Endothelial cell of umbilical vein (primary cell): ENCODE measurements around the gene CMTR1. TPM values are rescaled to one million over a fixed set of nuclear protein-coding genes. Genes with fewer than 3 reads are reported as not detected.

Experiments used
- BruUV-seq: library from RNA; stranded (reverse); fragments of 400-500 nt; replicated peaks from 2 replicates; lab custom pipeline; 2021; lab: Mats Ljungman, UMichigan
- CTCF ChIA-PET: fragments of 300-600, 350-600 bp; sonication (Branson Sonifier 250); formaldehyde crosslinking; loops from one replicate; lab custom pipeline; 2021; ENCODE audit warnings: antibody characterized with exemption, inconsistent platforms; lab: Charles Lee
- POLR2A ChIA-PET: fragments of 300-600, 350-600 bp; sonication (Branson Sonifier 250); formaldehyde crosslinking; loops from one replicate; lab custom pipeline; 2021; ENCODE audit warnings: antibody characterized with exemption, inconsistent platforms; lab: Charles Lee
- DNase-seq: peaks from one replicate; pipeline ENCODE4 v3.0.0-alpha.2; 2011; ENCODE audit warnings: low read depth, low spot score
- FAIRE-seq: peaks from 2 replicates; lab custom pipeline; 2011; peaks lifted over from hg19 to GRCh38; lab: Jason Lieb, UNC
- H2AFZ ChIP-seq: 2 replicates; pipeline ENCODE4 v1.6.0; 2012; ENCODE audit warnings: low read depth, low read length, control low read depth, inconsistent platforms
- H3K27ac ChIP-seq: 2 replicates; pipeline ENCODE4 v1.5.1; 2011; ENCODE audit warnings: low read depth, mild to moderate bottlenecking, control low read depth, low read length, moderate library complexity; ENCODE audit not compliant: insufficient read depth
- H3K27me3 ChIP-seq, 2 experiments: 2 replicates each; pipeline versions ENCODE4 v1.6.0 to v1.6.1; 2011; ENCODE audit warnings: low read length in 2 of 2, mixed read lengths in 1 of 2; ENCODE audit not compliant: control insufficient read depth in 2 of 2, insufficient read depth in 2 of 2
- H3K36me3 ChIP-seq, 2 experiments: 2 replicates in 1 of 2; 3 replicates in 1 of 2; pipeline ENCODE4 v1.5.1; 2011; ENCODE audit warnings: low read length in 2 of 2, mild to moderate bottlenecking in 1 of 2, moderate library complexity in 1 of 2; ENCODE audit not compliant: control insufficient read depth in 2 of 2, insufficient read depth in 2 of 2; ENCODE audit errors: extremely low read depth in 1 of 2
- H3K4me1 ChIP-seq: 3 replicates; pipeline ENCODE4 v1.5.1; 2011; ENCODE audit warnings: mild to moderate bottlenecking, low read length; ENCODE audit not compliant: control insufficient read depth, insufficient read depth; ENCODE audit errors: extremely low read depth
- H3K4me2 ChIP-seq: 2 replicates; pipeline ENCODE4 v1.6.1; 2011; ENCODE audit warnings: low read length, control low read depth, mixed read lengths; ENCODE audit not compliant: insufficient read depth
- H3K4me3 ChIP-seq, 3 experiments: fragments of 200-600 bp in 1 of 3; sonication (generic), shearing (Covaris generic) in 1 of 3; replicated peaks in 1 of 3; 2 replicates each; pipeline ENCODE4 v1.5.1; 2011 to 2016; ENCODE audit warnings: control low read depth in 3 of 3, low read length in 3 of 3, mild to moderate bottlenecking in 2 of 3, inconsistent platforms in 1 of 3, low read depth in 1 of 3, moderate library complexity in 1 of 3; ENCODE audit not compliant: insufficient read depth in 1 of 3
- H3K79me2 ChIP-seq: 2 replicates; pipeline ENCODE4 v1.6.0; 2012; ENCODE audit warnings: low read length, inconsistent platforms; ENCODE audit not compliant: control insufficient read depth, insufficient read depth
- H3K9ac ChIP-seq: replicated peaks from 2 replicates; pipeline ENCODE3; 2011; ENCODE audit warnings: low read length, control low read depth; ENCODE audit not compliant: insufficient read depth; ENCODE audit errors: extremely low read depth
- H3K9me1 ChIP-seq: replicated peaks from 3 replicates; pipeline ENCODE4 v1.6.0; 2011; ENCODE audit warnings: mild to moderate bottlenecking, low read length; ENCODE audit not compliant: control insufficient read depth, insufficient read depth; ENCODE audit errors: extremely low read depth
- H3K9me3 ChIP-seq: replicated peaks from 2 replicates; pipeline ENCODE4 v1.5.1; 2012; ENCODE audit warnings: low read length, inconsistent platforms; ENCODE audit not compliant: control insufficient read depth, insufficient read depth
- H4K20me1 ChIP-seq: replicated peaks from 2 replicates; pipeline ENCODE3; 2011; ENCODE audit warnings: mild to moderate bottlenecking, low read length; ENCODE audit not compliant: control insufficient read depth, insufficient read depth; ENCODE audit errors: extremely low read depth
- EZH2 ChIP-seq: IDR thresholded peaks from 2 replicates; pipeline ENCODE4 v1.6.1; 2012; ENCODE audit warnings: borderline replicate concordance, low read depth, mild to moderate bottlenecking, moderate library complexity, low read length, inconsistent platforms; ENCODE audit not compliant: severe bottlenecking
- FOS ChIP-seq: IDR thresholded peaks from 2 replicates; pipeline ENCODE4 v1.6.1; 2011; ENCODE audit warnings: mild to moderate bottlenecking, low read length, moderate library complexity, borderline replicate concordance; ENCODE audit not compliant: insufficient read depth
- GATA2 ChIP-seq: IDR thresholded peaks from 2 replicates; pipeline ENCODE4 v1.7.0; 2011; ENCODE audit warnings: low read depth, mild to moderate bottlenecking, moderate library complexity, mixed read lengths, low read length; ENCODE audit not compliant: insufficient read length, insufficient read depth
- JUN ChIP-seq: IDR thresholded peaks from 2 replicates; pipeline ENCODE4 v1.6.1; 2011; ENCODE audit warnings: borderline replicate concordance, low read depth; ENCODE audit not compliant: insufficient read length, insufficient read depth
- MYC ChIP-seq: IDR thresholded peaks from one replicate; pipeline ENCODE4 v1.6.1; 2011; ENCODE audit warnings: mild to moderate bottlenecking, low read depth, low read length
- POLR2A ChIP-seq: IDR thresholded peaks from 2 replicates; pipeline ENCODE4 v1.6.1; 2012; ENCODE audit warnings: low read depth, mild to moderate bottlenecking, control low read depth, low read length
- POLR2AphosphoS5 ChIP-seq: IDR thresholded peaks from 2 replicates; pipeline ENCODE4 v1.6.1; 2012; ENCODE audit warnings: low read depth, mild to moderate bottlenecking, control low read depth, low read length, moderate library complexity; ENCODE audit not compliant: insufficient read depth
- dilution Hi-C: fragments of 300-500 bp; cut with MboI; formaldehyde crosslinking; loops from one replicate; pipeline ENCODE4 v1.15.0; 2019; ENCODE audit warnings: low sequenced_read_pairs; ENCODE audit not compliant: extremely low pct_ligation_motif_present
- intact Hi-C: fragments of 100-400 bp; cut with micrococcal nuclease; formaldehyde crosslinking; loops from one replicate; pipeline ENCODE4 v1.10.0; 2022
- polyA plus RNA-seq, 4 experiments: library from polyadenylated mRNA; depleted of rRNA in 3 of 4; stranded (reverse) in 3 of 4; unstranded in 1 of 4; fragments of >200 nt; gene quantifications; 2 replicates each; pipeline versions ENCODE4 v1.2.1 to v1.2.3, GENCODE V29; 2011 to 2012; ENCODE audit warnings: missing spikeins in 1 of 4
- total RNA-seq: library from RNA; stranded (reverse); gene quantifications from 2 replicates; pipeline ENCODE4 v1.2.3, GENCODE V29; 2021
- TF ChIP-seq, protein P1 (sequence below), 2 donors: IDR thresholded peaks; 1 replicate in 1 of 2; 2 replicates in 1 of 2; pipeline ENCODE4 v1.5.1; 2011; ENCODE audit warnings: low read length in 2 of 2, mild to moderate bottlenecking in 2 of 2, moderate library complexity in 2 of 2, control low read depth in 1 of 2, inconsistent platforms in 1 of 2, low read depth in 1 of 2; ENCODE audit not compliant: insufficient read depth in 1 of 2; ENCODE audit errors: extremely low read depth in 1 of 2
- TF ChIP-seq, protein P2 (sequence below): IDR thresholded peaks from 2 replicates; pipeline ENCODE4 v1.6.1; 2011; ENCODE audit not compliant: insufficient read depth, insufficient read length

Gene CMTR1
- total and polyA plus RNA-seq, 2 donors (not counting 3 experiments of a cell fraction or from before 2014, with no cell fraction given): 19.5 to 38.0 TPM

- Histone ChIP-seq H3K4me1 (no peaks in the 10 kb centered on the region), H3K79me2 (no peaks in the 10 kb centered on the region), H2AFZ (no peak overlapping the region), H3K27ac (no peak overlapping the region), H3K27me3 (no peaks in the 10 kb centered on the region), H3K9me3 (no peaks in the 10 kb centered on the region), H3K9ac (no peak overlapping the region), H3K4me3 (no peak overlapping the region), H3K4me2 (no peak overlapping the region), H3K36me3 (peaks cover 5 to 26% of the 10 kb centered on the region in 2 experiments), H3K9me1 (no peaks in the 10 kb centered on the region), H4K20me1 (no peaks in the 10 kb centered on the region)
- DNase-seq: no peak
- TF ChIP-seq JUN (no peak), FOS (no peak)
- dilution Hi-C loops (no loop called here), intact Hi-C loops (no loop called here)
- ChIA-PET CTCF (interaction anchor here (1.2 kb wide), 1 partner anchor 8 kb away, joined by 3 read pairs; no protein-coding TSS in a partner anchor), POLR2A (no interaction called here)
- FAIRE-seq: no peak
- no TSS peak for BruUV-seq
These were observed 41.9 kb upstream of the CMTR1 start for GRCh38 chr6:37391120-37391519.

DNA sequence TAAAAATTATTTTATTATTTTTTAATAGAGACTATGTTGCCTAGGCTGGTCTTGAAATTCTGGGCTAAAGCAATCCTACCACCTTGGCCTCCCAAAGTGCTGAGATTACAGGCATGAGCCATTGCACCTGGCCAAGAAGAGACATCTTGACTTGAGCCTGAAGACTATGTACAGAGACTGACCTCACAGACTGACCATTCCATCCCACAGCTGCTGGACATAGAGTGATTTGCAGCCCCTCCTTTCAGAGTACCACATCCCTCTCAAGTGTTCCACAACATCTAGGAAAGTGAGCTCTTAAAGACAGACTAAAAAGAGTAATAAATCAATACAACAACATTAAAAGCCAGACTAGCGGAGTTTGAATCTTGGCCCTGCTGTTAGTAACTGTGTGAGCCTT is 40.2 kb upstream of the CMTR1 start:
- Histone ChIP-seq H3K9ac (no peak overlapping the region), H3K27ac (no peak overlapping the region), H4K20me1 (no peaks in the 10 kb centered on the region), H2AFZ (no peak overlapping the region), H3K9me1 (no peaks in the 10 kb centered on the region), H3K36me3 (peaks cover 5 to 26% of the 10 kb centered on the region in 2 experiments), H3K79me2 (no peaks in the 10 kb centered on the region), H3K4me1 (no peaks in the 10 kb centered on the region), H3K4me3 (no peak overlapping the region), H3K4me2 (no peak overlapping the region), H3K27me3 (no peaks in the 10 kb centered on the region), H3K9me3 (no peaks in the 10 kb centered on the region)
- POLR2A ChIA-PET: no interaction called here
- FAIRE-seq: no peak
- intact Hi-C loops: no loop called here
- DNase-seq: no peak
- CTCF ChIA-PET: interaction anchor here (0.8 to 1.4 kb wide), 3 partner anchors 9 to 14 kb away, joined by 3 to 5 read pairs (median 3); no protein-coding TSS in a partner anchor
- dilution Hi-C loops: no loop called here
- no TSS peak for BruUV-seq
- TF ChIP-seq GATA2 (no peak), JUN (no peak), EZH2 (no peak), POLR2AphosphoS5 (no peak), FOS (no peak), POLR2A (no peak), MYC (no peak)
- TF ChIP-seq, protein P1, sequence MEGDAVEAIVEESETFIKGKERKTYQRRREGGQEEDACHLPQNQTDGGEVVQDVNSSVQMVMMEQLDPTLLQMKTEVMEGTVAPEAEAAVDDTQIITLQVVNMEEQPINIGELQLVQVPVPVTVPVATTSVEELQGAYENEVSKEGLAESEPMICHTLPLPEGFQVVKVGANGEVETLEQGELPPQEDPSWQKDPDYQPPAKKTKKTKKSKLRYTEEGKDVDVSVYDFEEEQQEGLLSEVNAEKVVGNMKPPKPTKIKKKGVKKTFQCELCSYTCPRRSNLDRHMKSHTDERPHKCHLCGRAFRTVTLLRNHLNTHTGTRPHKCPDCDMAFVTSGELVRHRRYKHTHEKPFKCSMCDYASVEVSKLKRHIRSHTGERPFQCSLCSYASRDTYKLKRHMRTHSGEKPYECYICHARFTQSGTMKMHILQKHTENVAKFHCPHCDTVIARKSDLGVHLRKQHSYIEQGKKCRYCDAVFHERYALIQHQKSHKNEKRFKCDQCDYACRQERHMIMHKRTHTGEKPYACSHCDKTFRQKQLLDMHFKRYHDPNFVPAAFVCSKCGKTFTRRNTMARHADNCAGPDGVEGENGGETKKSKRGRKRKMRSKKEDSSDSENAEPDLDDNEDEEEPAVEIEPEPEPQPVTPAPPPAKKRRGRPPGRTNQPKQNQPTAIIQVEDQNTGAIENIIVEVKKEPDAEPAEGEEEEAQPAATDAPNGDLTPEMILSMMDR (IDR thresholded peaks at IDR 0.05; ENCODE audit: extremely low read depth in 1 of 2, insufficient read depth in 1 of 2, low read depth in 1 of 2, low read length in 2 of 2): no peak
- TF ChIP-seq, protein P2, sequence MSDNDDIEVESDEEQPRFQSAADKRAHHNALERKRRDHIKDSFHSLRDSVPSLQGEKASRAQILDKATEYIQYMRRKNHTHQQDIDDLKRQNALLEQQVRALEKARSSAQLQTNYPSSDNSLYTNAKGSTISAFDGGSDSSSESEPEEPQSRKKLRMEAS: no peak
